Glutamatergic neuron (in vitro differentiated cells): ENCODE data around the gene PPP2R2B. TPM values are rescaled to one million over a fixed set of nuclear protein-coding genes. Genes with fewer than 3 reads are reported as not detected.

Experiments
- DNase-seq: peaks from one replicate; pipeline ENCODE4 v3.0.0; 2022
- H3K27ac Mint-ChIP-seq: one replicate; pipeline ENCODE4 v1.8.0; 2020; ENCODE audit warnings: mild to moderate bottlenecking, mixed read lengths, inconsistent platforms; ENCODE audit not compliant: unreplicated experiment
- H3K27me3 Mint-ChIP-seq: one replicate; pipeline ENCODE4 v1.8.0; 2020; ENCODE audit warnings: mild to moderate bottlenecking, moderate library complexity, mixed read lengths, inconsistent platforms; ENCODE audit not compliant: unreplicated experiment
- H3K36me3 Mint-ChIP-seq: one replicate; pipeline ENCODE4 v1.8.0; 2020; ENCODE audit warnings: mild to moderate bottlenecking, mixed read lengths, inconsistent platforms; ENCODE audit not compliant: unreplicated experiment
- H3K4me1 Mint-ChIP-seq: one replicate; pipeline ENCODE4 v1.8.0; 2020; ENCODE audit warnings: mild to moderate bottlenecking, low read depth, mixed read lengths, inconsistent platforms; ENCODE audit not compliant: unreplicated experiment
- H3K4me3 Mint-ChIP-seq: one replicate; pipeline ENCODE4 v1.8.0; 2020; ENCODE audit warnings: mild to moderate bottlenecking, mixed read lengths, inconsistent platforms; ENCODE audit not compliant: unreplicated experiment
- H3K9me3 Mint-ChIP-seq: one replicate; pipeline ENCODE4 v1.8.0; 2020; ENCODE audit warnings: mild to moderate bottlenecking, moderate library complexity, mixed read lengths, inconsistent platforms; ENCODE audit not compliant: unreplicated experiment
- CTCF ChIP-seq: fragments of 200-600 bp; sonication (generic); IDR thresholded peaks from one replicate; pipeline ENCODE4 v1.5.0; 2021; ENCODE audit not compliant: partially characterized antibody, unreplicated experiment
- total RNA-seq: library from RNA; stranded (reverse); fragmentation: NEBNext Ultra II Directional; extraction: Animal tissue kit (Norgen Biotek cat#: 25700); gene quantifications from one replicate; pipeline ENCODE4 v1.2.1, GENCODE V29; 2021; ENCODE audit not compliant: unreplicated experiment

PPP2R2B gene
- total RNA-seq, 1 donor from 2014 or later = 11.4 TPM

DNA sequence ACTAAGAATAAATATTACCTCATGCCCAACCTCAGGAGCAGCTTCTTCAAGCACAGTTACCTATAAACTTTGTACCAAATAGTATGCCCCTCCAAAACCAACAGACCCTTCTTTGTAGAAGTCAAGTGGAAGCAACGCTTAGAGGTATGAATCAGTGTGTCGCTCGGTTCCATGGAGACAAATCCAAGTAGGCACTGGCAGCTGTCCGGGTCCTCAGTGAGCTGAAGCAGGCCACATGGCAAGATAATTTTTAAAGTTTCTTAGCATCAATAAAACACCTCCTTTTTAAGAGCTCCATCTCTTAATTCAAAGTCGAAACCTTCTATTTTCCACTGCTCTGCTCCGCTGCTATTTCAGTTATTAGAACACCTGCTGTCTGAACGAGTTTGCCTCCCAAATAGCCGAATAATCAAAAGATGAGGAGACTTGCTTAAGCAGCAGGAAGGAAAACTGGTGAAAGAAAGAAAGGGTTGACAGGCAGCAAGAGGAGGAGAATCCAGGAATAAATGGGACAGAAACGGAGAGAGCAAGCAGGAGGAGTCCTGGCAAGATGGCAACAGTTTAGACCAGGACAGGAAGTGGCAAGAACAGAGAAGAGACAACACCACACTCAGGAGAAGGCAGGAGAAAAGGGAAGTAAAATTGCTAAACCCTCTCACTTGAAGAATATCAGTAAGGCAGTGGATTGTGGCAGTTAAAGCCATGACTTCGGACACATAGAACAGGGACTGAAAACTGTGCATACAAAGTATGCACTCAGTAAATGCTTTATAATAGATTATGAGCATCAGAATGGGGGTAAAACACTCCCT is 65.0 kb downstream of the PPP2R2B start:
- H3K4me3 Mint-ChIP-seq = no peak overlapping the region
- peaks cover 8% of the 10 kb centered on the region for H3K4me1 Mint-ChIP-seq
- TF ChIP-seq CTCF = no peak
- no peaks in the 10 kb centered on the region for H3K9me3 Mint-ChIP-seq
- peaks cover 4% of the 10 kb centered on the region for H3K36me3 Mint-ChIP-seq
- no peaks in the 10 kb centered on the region for H3K27me3 Mint-ChIP-seq
- H3K27ac Mint-ChIP-seq = no peak overlapping the region
- DNase-seq = no peak

- no peak for DNase-seq
- peaks cover 6% of the 10 kb centered on the region for H3K27me3 Mint-ChIP-seq
- H3K36me3 Mint-ChIP-seq = peaks cover 2% of the 10 kb centered on the region
- peaks cover 24% of the 10 kb centered on the region for H3K4me1 Mint-ChIP-seq
- H3K9me3 Mint-ChIP-seq = no peaks in the 10 kb centered on the region
- no peak for TF ChIP-seq CTCF
- no peak overlapping the region for H3K4me3 Mint-ChIP-seq
- peak overlapping the region; percentile 75 for H3K27ac Mint-ChIP-seq
Measured at GRCh38 chr5:146805081-146805480, 73.5 kb downstream of the PPP2R2B start.

- no peak overlapping the region for H3K4me3 Mint-ChIP-seq
- peaks cover 6% of the 10 kb centered on the region for H3K27me3 Mint-ChIP-seq
- H3K4me1 Mint-ChIP-seq = peaks cover 32% of the 10 kb centered on the region
- H3K9me3 Mint-ChIP-seq = no peaks in the 10 kb centered on the region
- no peak overlapping the region for H3K27ac Mint-ChIP-seq
- H3K36me3 Mint-ChIP-seq = no peaks in the 10 kb centered on the region
- TF ChIP-seq CTCF = no peak
- DNase-seq = no peak
Measured at GRCh38 chr5:146802945-146803522, 75.5 kb downstream of the PPP2R2B start.

DNA sequence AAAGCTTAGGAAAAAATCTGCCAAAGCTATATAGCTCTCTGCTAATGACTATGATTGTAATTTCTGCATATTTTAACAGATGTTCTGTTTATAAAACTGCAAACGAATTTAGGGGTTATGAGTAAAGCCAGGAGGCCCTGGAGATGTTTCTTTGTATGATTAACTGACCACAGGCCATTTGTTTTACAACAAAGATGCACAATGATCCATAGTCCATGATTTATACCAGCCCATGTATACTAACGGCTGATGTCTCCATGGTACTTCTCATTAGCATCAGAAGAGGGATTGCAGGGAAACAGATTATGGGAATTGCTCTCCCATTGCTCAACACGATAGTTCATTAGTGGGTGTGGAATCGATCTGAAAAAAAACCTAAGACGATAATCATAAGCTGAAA is 78.9 kb downstream of the PPP2R2B start:
- TF ChIP-seq CTCF = no peak
- Mint-ChIP-seq H3K36me3 (no peaks in the 10 kb centered on the region), H3K4me3 (no peak overlapping the region), H3K4me1 (peaks cover 24% of the 10 kb centered on the region), H3K9me3 (no peaks in the 10 kb centered on the region), H3K27ac (no peak overlapping the region), H3K27me3 (peaks cover 3% of the 10 kb centered on the region)
- DNase-seq = no peak

GRCh38 chr5:146799231-146799630 is 79.3 kb downstream of the PPP2R2B start:
- Mint-ChIP-seq H3K27ac (no peak overlapping the region), H3K27me3 (peaks cover 3% of the 10 kb centered on the region), H3K4me1 (peaks cover 20% of the 10 kb centered on the region)

More at GRCh38 chr5:146799231-146799630, 79.3 kb downstream of the PPP2R2B start:
- Mint-ChIP-seq H3K9me3 (no peaks in the 10 kb centered on the region), H3K36me3 (no peaks in the 10 kb centered on the region), H3K4me3 (no peak overlapping the region)
- TF ChIP-seq CTCF = no peak
- DNase-seq = no peak
